CD4-positive, alpha-beta T cell treated with Interleukin-12 subunit alpha and Interleukin-12 subunit beta, for 1 hour (primary cell): Measurements from ENCODE around the gene REL.

ENCODE experiments used
- DNase-seq: peaks from one replicate; pipeline ENCODE4 v3.0.0-alpha.2; 2020

Gene REL

DNA sequence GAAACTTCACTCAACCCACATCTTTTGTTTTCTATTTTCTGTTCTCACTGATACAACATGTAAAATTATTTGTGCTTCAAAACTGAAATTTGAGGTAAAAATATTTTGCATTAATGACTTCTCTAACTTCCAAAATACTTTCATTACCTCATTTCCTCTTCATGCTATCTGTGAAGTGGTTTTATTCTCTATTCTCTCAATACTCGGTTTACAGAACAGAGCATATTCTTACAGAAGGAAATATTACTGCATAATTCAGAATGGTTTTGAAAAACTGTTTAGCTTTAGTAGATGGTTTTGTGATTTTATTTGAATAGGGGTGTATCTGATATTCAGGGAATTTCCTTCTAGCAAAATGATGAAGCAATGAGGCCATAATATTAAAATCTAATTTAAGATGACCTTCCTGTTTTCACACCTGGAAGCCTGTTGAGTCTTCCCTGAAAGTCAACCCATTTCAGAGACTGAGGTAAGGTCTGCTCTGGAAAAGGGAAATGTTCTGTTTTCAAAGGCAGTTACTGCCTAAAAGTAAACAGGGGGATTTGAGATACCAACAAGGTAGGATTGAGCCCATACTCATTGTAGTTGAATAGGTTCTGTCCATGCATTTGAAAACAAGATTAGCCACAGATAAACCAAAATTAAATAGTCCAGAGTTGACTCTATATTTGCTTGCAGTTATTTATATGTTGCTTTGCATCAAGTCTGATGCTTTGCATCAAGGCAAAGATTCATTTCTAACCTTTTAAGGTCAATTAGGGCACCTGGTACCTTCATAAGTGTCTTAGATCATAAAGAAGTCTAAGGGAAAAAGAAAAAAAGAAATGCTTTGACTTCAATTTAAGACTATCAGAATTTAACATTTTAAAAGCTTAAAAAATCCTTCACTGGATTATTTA lies 85.4 kb downstream of the REL start:
- DNase-seq, result no peak

DNA sequence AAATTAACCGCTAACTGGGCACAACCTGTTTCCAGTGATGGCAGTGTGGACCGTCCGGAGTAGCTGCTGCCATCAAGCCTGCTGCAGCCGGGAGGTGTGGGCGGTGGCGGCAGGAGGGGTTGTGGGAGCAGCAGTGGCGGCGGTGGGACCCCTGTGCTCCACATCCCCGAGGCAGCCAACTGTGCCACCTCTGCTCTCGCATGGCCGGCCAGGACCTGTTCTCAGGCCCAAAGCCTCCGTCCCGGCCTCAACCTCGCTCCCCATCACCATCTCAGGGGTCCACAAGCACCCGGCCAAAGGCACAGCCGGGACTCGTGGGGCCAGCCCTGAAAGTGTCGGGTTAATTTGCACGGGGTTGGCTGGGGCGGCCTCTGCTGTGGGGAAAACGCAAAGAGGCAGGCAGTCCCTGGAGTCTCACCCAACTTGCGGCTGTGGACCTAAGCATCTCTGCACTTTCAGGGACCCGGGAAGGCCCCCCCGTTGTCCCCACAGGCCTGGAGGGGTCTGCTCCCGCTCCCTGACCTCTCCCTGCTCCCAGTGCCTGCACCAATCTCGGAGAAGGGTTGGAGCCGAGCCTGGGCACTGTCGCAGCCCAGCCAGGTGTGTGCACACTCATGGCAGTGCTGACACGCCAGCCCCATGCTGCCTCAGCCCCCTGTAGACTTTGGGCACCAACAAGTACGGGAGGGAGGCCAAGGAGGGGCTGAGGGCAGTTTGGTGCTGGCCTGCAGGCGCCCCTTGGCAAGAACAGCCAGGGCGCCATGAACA lies 91.7 kb downstream of the REL start:
- DNase-seq, result no peak

DNA sequence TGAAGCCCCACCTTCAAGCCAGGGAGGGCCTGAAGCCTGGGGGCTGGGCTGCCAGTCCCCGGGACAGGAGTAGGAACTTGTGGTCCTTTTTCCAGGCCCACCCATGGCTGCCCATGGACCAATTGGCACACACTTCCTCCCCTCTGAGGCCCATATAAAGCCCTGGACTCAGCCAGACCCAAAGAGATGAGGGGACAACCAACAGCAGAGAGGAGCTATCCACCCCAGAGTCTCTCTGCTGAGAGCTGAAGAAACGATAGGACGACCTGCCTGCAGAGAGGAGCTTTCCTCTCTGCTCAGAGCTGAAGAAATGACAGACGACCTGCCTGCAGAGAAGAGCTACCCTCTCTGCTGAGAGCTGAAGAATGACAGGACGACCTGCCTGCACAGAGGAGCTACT lies 92.3 kb downstream of the REL start:
- no peak for DNase-seq

DNA sequence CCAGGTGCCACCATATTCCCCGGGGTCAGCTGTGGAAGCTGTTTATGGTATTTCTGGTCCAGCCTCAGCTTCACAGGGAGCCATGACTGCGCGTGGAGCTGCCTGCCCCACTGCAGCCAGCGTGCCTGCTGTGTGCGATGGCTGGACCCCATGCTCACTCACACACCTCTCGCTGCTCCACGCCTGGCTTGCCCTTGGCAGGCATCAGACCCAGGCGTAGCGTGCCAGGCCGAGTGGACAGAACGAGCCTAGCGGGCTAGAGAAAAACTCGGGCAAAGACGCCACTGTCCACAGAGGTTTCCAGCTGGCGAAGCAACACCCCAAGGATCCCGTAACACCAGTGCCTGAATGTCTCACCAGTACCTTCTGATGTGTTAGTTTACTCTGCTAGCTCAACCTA lies 93.3 kb downstream of the REL start:
- no peak for DNase-seq
